Endodermal cell (in vitro differentiated cells): Measurements from ENCODE around the gene ABAT. TPM values are rescaled to one million over a fixed set of nuclear protein-coding genes. Genes with fewer than 3 reads are reported as not detected.

Source experiments
- DNase-seq: peaks from one replicate; pipeline ENCODE4 v3.0.0-alpha.2; 2017
- H3K27ac ChIP-seq: 2 replicates; pipeline ENCODE4 v1.5.1; 2013; ENCODE audit warnings: mild to moderate bottlenecking, low read depth, low read length, moderate library complexity
- H3K27me3 ChIP-seq: 2 replicates; pipeline ENCODE4 v1.6.1; 2013; ENCODE audit warnings: mild to moderate bottlenecking, low read length, moderate library complexity; ENCODE audit not compliant: insufficient read depth, control insufficient read depth, poor library complexity, severe bottlenecking
- H3K36me3 ChIP-seq: 2 replicates; pipeline ENCODE4 v1.7.0; 2013; ENCODE audit warnings: mild to moderate bottlenecking, low read length, moderate library complexity; ENCODE audit not compliant: control insufficient read depth, insufficient read depth
- H3K4me1 ChIP-seq: one replicate; pipeline ENCODE4 v1.7.0; 2013; ENCODE audit warnings: low read length; ENCODE audit not compliant: control insufficient read depth, insufficient read depth
- H3K4me3 ChIP-seq: 2 replicates; pipeline ENCODE4 v1.5.1; 2013; ENCODE audit warnings: mild to moderate bottlenecking, low read length, moderate library complexity
- H3K9ac ChIP-seq: 2 replicates; pipeline ENCODE4 v1.6.1; 2013; ENCODE audit warnings: mild to moderate bottlenecking, low read length, moderate library complexity; ENCODE audit not compliant: poor library complexity, severe bottlenecking; ENCODE audit errors: extremely low read depth
- H3K9me3 ChIP-seq: 2 replicates; pipeline ENCODE4 v1.6.1; 2013; ENCODE audit warnings: mild to moderate bottlenecking, low read length, moderate library complexity; ENCODE audit not compliant: control insufficient read depth
- H3K27ac Mint-ChIP-seq: 2 replicates; pipeline ENCODE4 v1.8.0; 2020; ENCODE audit warnings: mixed read lengths
- H3K27me3 Mint-ChIP-seq: 2 replicates; pipeline ENCODE4 v1.8.0; 2021; ENCODE audit warnings: mild to moderate bottlenecking, mixed read lengths; ENCODE audit not compliant: insufficient read depth
- H3K36me3 Mint-ChIP-seq: 2 replicates; pipeline ENCODE4 v1.8.0; 2020; ENCODE audit warnings: low read depth, mixed read lengths
- H3K4me1 Mint-ChIP-seq: 2 replicates; pipeline ENCODE4 v1.8.0; 2020; ENCODE audit warnings: mixed read lengths
- H3K4me3 Mint-ChIP-seq: 2 replicates; pipeline ENCODE4 v1.8.0; 2020; ENCODE audit warnings: mild to moderate bottlenecking, moderate library complexity, mixed read lengths
- H3K9me3 Mint-ChIP-seq: 2 replicates; pipeline ENCODE4 v1.8.0; 2020; ENCODE audit warnings: mild to moderate bottlenecking, mixed read lengths
- CTCF ChIP-seq: fragments of 200-600 bp; sonication (generic); conservative IDR thresholded peaks from 2 replicates; pipeline ENCODE4 v1.5.0; 2021; ENCODE audit warnings: antibody characterized with exemption, mild to moderate bottlenecking
- WGBS, 2 experiments: methylation state at CpG; one replicate each; pipeline versions ENCODE4 v1.1.5 to v1.1.7; 2013; ENCODE audit warnings: missing lambda C conversion rate in 2 of 2, mixed read lengths in 1 of 2; ENCODE audit not compliant: insufficient coverage in 1 of 2, insufficient read length in 1 of 2; 5-methylcytosine and 5-hydroxymethylcytosine counted together
- total RNA-seq, 2 donors: library from RNA; stranded (reverse); fragmentation: NEBNext Ultra II Directional in 1 of 2; extraction: Animal tissue kit (Norgen Biotek cat#: 25700) in 1 of 2; gene quantifications; 2 replicates in 1 of 2; 3 replicates in 1 of 2; pipeline ENCODE4 v1.2.1, GENCODE V29; 2021

ABAT gene
- total RNA-seq, 2 donors from 2014 or later, result 9.7 to 13.6 TPM

- H3K9me3 ChIP-seq, result no peaks in the 10 kb centered on the region
Measured at GRCh38 chr16:8667492-8667891, 6.9 kb upstream of the ABAT start.

DNA sequence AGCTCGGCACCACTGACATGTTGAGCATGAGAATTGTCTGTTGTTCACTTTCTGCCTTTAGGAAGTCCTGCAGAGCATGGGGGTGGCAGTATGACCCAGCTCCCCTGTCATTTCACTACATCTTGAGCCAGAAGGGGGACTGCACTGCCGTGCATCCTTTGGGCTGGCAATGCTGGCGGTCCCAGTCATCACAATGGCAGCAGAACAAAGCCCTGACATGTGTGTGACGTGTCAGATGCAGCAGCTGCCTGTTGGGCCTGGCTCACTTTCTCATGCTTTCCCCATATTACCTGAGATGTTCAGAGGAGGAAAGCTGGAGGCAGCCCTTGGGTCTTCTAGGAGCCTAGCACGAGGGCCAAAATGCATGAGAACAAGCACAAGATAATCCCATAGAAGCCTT is 6.3 kb upstream of the ABAT start:
- peak overlapping the region; percentile 26 for H3K27ac ChIP-seq
- no peaks in the 10 kb centered on the region for H3K9me3 Mint-ChIP-seq
- no peak overlapping the region for H3K9ac ChIP-seq
- no peaks in the 10 kb centered on the region for H3K27me3 ChIP-seq
- no peak for DNase-seq
- no peak overlapping the region for H3K4me3 ChIP-seq
- peaks cover 11% of the 10 kb centered on the region for H3K27me3 Mint-ChIP-seq
- whole genome bisulfite sequencing, 2 experiments, result 50 to 90% methylated on average over 2 to 5 of the region's 5 CpGs
- no peaks in the 10 kb centered on the region for H3K4me1 ChIP-seq
- H3K27ac Mint-ChIP-seq, result no peak overlapping the region
- no peaks in the 10 kb centered on the region for H3K36me3 Mint-ChIP-seq
- H3K4me1 Mint-ChIP-seq, result peaks cover 4% of the 10 kb centered on the region
- no peaks in the 10 kb centered on the region for H3K9me3 ChIP-seq
- no peaks in the 10 kb centered on the region for H3K36me3 ChIP-seq
- H3K4me3 Mint-ChIP-seq, result no peak overlapping the region
- no peak for TF ChIP-seq CTCF

More at GRCh38 chr16:8667492-8667891, 6.9 kb upstream of the ABAT start:
- no peak overlapping the region for H3K4me3 ChIP-seq
- no peak overlapping the region for H3K27ac ChIP-seq
- TF ChIP-seq CTCF, result no peak
- H3K4me3 Mint-ChIP-seq, result no peak overlapping the region
- no peaks in the 10 kb centered on the region for H3K36me3 Mint-ChIP-seq
- no peaks in the 10 kb centered on the region for H3K9me3 Mint-ChIP-seq
- peaks cover 4% of the 10 kb centered on the region for H3K4me1 Mint-ChIP-seq
- H3K27me3 ChIP-seq, result no peaks in the 10 kb centered on the region
- no peaks in the 10 kb centered on the region for H3K4me1 ChIP-seq
- no peak for DNase-seq
- H3K27ac Mint-ChIP-seq, result no peak overlapping the region
- WGBS, 2 experiments, result 86 to 92% methylated on average over 2 to 3 of the region's 3 CpGs
- peaks cover 10% of the 10 kb centered on the region for H3K27me3 Mint-ChIP-seq
- H3K36me3 ChIP-seq, result no peaks in the 10 kb centered on the region
- no peak overlapping the region for H3K9ac ChIP-seq

DNA sequence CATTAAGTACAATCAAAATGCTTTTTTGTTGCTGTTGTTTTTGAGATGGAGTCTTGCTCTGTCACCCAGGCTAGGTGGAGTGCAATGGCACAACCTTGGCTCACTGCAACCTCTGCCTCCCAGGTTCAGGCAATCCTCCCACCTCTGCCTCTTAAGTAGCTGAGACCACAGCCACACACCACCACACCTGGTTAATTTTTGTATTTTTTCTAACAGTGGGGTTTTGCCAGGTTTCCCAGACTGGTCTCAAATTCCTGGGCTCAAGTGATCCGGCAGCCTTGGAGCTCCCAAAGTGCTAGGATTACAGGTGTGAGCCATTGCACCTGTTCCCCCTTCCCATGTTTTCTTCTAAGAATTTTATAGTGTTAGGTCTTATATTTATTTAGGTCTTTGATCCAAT is 4.9 kb upstream of the ABAT start:
- Histone ChIP-seq H3K4me1 (no peaks in the 10 kb centered on the region), H3K9ac (no peak overlapping the region), H3K9me3 (no peaks in the 10 kb centered on the region), H3K36me3 (no peaks in the 10 kb centered on the region), H3K27me3 (no peaks in the 10 kb centered on the region), H3K4me3 (no peak overlapping the region), H3K27ac (no peak overlapping the region)
- TF ChIP-seq CTCF, result no peak
- no peaks in the 10 kb centered on the region for H3K9me3 Mint-ChIP-seq
- no peak overlapping the region for H3K4me3 Mint-ChIP-seq
- H3K36me3 Mint-ChIP-seq, result no peaks in the 10 kb centered on the region
- H3K27ac Mint-ChIP-seq, result no peak overlapping the region
- H3K27me3 Mint-ChIP-seq, result peaks cover 15% of the 10 kb centered on the region
- 100% methylated on average over 1 of the region's 1 CpG for WGBS, 2 experiments
- DNase-seq, result no peak
- peaks cover 9% of the 10 kb centered on the region for H3K4me1 Mint-ChIP-seq
